GM23338 (cell line): ENCODE data around the gene MYDGF. TPM values are rescaled to one million over a fixed set of nuclear protein-coding genes. Genes with fewer than 3 reads are reported as not detected.

Source experiments
- ATAC-seq: fragments of 200-7000 bp; cut with Tn5 transposase; 3 replicates; pipeline ENCODE4 v1.9.1; 2020
- DNase-seq: peaks from one replicate; pipeline ENCODE4 v3.0.0-alpha.2; 2015; ENCODE audit warnings: low spot score
- H2AFZ ChIP-seq: fragments of 200-600 bp; sonication (generic); 2 replicates; pipeline ENCODE4 v1.8.0; 2016; ENCODE audit warnings: antibody characterized with exemption, mild to moderate bottlenecking, moderate library complexity
- H3F3A ChIP-seq: fragments of 200-600 bp; sonication (generic); replicated peaks from 2 replicates; pipeline ENCODE4 v1.8.0; 2017; ENCODE audit warnings: antibody characterized with exemption, mixed run types, low read depth
- H3K27ac ChIP-seq: fragments of 200-600 bp; sonication (generic); 2 replicates; pipeline ENCODE4 v1.6.1; 2016; ENCODE audit warnings: low read depth
- H3K27me3 ChIP-seq: fragments of 200-600 bp; sonication (generic); 2 replicates; pipeline ENCODE4 v1.8.0; 2016; ENCODE audit warnings: mild to moderate bottlenecking, mixed run types, moderate library complexity; ENCODE audit not compliant: insufficient read depth
- H3K36me3 ChIP-seq: fragments of 200-600 bp; sonication (generic); 2 replicates; pipeline ENCODE4 v1.8.0; 2016; ENCODE audit warnings: mild to moderate bottlenecking; ENCODE audit not compliant: insufficient read depth
- H3K4me1 ChIP-seq: fragments of 200-600 bp; sonication (generic); 2 replicates; pipeline ENCODE4 v1.8.0; 2016; ENCODE audit warnings: mild to moderate bottlenecking, moderate library complexity; ENCODE audit not compliant: insufficient read depth
- H3K4me2 ChIP-seq: fragments of 200-600 bp; sonication (generic); 2 replicates; pipeline ENCODE4 v1.7.1; 2017; ENCODE audit warnings: mixed run types
- H3K4me3 ChIP-seq: fragments of 200-600 bp; sonication (generic); 2 replicates; pipeline ENCODE4 v1.6.1; 2016; ENCODE audit warnings: mixed run types
- H3K79me2 ChIP-seq: fragments of 200-600 bp; sonication (generic); replicated peaks from 2 replicates; pipeline ENCODE4 v1.8.0; 2017; ENCODE audit warnings: mild to moderate bottlenecking; ENCODE audit not compliant: insufficient read depth
- H3K9me2 ChIP-seq: fragments of 200-600 bp; sonication (generic); 2 replicates; pipeline ENCODE4 v1.8.0; 2017; ENCODE audit not compliant: insufficient read depth
- H4K20me1 ChIP-seq: fragments of 200-600 bp; sonication (generic); replicated peaks from 2 replicates; pipeline ENCODE4 v1.8.0; 2017; ENCODE audit warnings: mild to moderate bottlenecking; ENCODE audit not compliant: insufficient read depth
- H3K27ac Mint-ChIP-seq: 2 replicates; pipeline ENCODE4 v1.8.0; 2020; ENCODE audit warnings: inconsistent platforms, mild to moderate bottlenecking, moderate library complexity, mixed read lengths
- H3K27me3 Mint-ChIP-seq: 3 replicates; pipeline ENCODE4 v1.8.0; 2022; ENCODE audit warnings: low read depth, mild to moderate bottlenecking, moderate library complexity, mixed read lengths, inconsistent platforms; ENCODE audit not compliant: insufficient read depth, poor library complexity
- H3K36me3 Mint-ChIP-seq: 3 replicates; pipeline ENCODE4 v1.8.0; 2021; ENCODE audit warnings: low read depth, mild to moderate bottlenecking, inconsistent platforms, moderate library complexity, mixed read lengths
- H3K4me1 Mint-ChIP-seq: 3 replicates; pipeline ENCODE4 v1.8.0; 2020; ENCODE audit warnings: mild to moderate bottlenecking, inconsistent platforms, mixed read lengths
- H3K4me3 Mint-ChIP-seq: 3 replicates; pipeline ENCODE4 v1.8.0; 2021; ENCODE audit warnings: moderate library complexity, mild to moderate bottlenecking, inconsistent platforms, mixed read lengths
- H3K9me3 Mint-ChIP-seq: 3 replicates; pipeline ENCODE4 v1.8.0; 2020; ENCODE audit warnings: moderate library complexity, mild to moderate bottlenecking, inconsistent platforms, mixed read lengths
- NANOG ChIP-seq: IDR thresholded peaks from 2 replicates; pipeline ENCODE4 v1.6.1; 2016; ENCODE audit warnings: antibody characterized with exemption, borderline replicate concordance
- POLR2AphosphoS5 ChIP-seq: IDR thresholded peaks from 2 replicates; pipeline ENCODE4 v1.6.1; 2016; ENCODE audit warnings: antibody characterized with exemption, low read depth
- STAT1 ChIP-seq: IDR thresholded peaks from one replicate; pipeline ENCODE4 v1.6.1; 2016; ENCODE audit warnings: antibody characterized with exemption; ENCODE audit not compliant: unreplicated experiment
- ZNF114 ChIP-seq: fragments of 250-450 bp; sonication (Bioruptor Pico); IDR thresholded peaks from 2 replicates; pipeline ENCODE4 v1.5.0; 2020; ENCODE audit warnings: mild to moderate bottlenecking, moderate library complexity
- polyA plus RNA-seq: library from polyadenylated mRNA; unstranded; fragments of >200 nt; fragmentation: Nextera tagmentation; extraction: Ambion mirVana; gene quantifications from 2 replicates; pipeline ENCODE4 v1.2.1, GENCODE V29; 2016
- total RNA-seq: library from RNA; depleted of rRNA; stranded (reverse); fragments of >200 nt; shearing (Covaris generic); gene quantifications from 2 replicates; pipeline ENCODE4 v1.2.3, GENCODE V29; 2014
- TF ChIP-seq, protein P1 (sequence below): fragments of 250-450 bp; sonication (Bioruptor Pico); IDR thresholded peaks from 2 replicates; pipeline ENCODE4 v1.5.0; 2020; ENCODE audit warnings: mild to moderate bottlenecking, moderate library complexity
- TF ChIP-seq, protein P2 (sequence below), 2 experiments: fragments of 200-600 bp in 1 of 2; sonication (generic) in 1 of 2; conservative IDR thresholded peaks; 2 replicates each; pipeline versions ENCODE4 v1.5.1 to v1.6.1; 2016 to 2017; ENCODE audit warnings: antibody characterized with exemption in 2 of 2, low read depth in 2 of 2, mild to moderate bottlenecking in 2 of 2, moderate library complexity in 1 of 2
- TF ChIP-seq, protein P3 (sequence below): IDR thresholded peaks from one replicate; pipeline ENCODE4 v1.6.1; 2018; ENCODE audit warnings: antibody characterized with exemption; ENCODE audit not compliant: unreplicated experiment

The MYDGF gene
- total and polyA plus RNA-seq, 2 experiments from 2014 or later: 42.3 to 99.5 TPM

GRCh38 chr19:4710281-4710600 is 40.1 kb upstream of the MYDGF start (continued):
- TF ChIP-seq, protein P1, sequence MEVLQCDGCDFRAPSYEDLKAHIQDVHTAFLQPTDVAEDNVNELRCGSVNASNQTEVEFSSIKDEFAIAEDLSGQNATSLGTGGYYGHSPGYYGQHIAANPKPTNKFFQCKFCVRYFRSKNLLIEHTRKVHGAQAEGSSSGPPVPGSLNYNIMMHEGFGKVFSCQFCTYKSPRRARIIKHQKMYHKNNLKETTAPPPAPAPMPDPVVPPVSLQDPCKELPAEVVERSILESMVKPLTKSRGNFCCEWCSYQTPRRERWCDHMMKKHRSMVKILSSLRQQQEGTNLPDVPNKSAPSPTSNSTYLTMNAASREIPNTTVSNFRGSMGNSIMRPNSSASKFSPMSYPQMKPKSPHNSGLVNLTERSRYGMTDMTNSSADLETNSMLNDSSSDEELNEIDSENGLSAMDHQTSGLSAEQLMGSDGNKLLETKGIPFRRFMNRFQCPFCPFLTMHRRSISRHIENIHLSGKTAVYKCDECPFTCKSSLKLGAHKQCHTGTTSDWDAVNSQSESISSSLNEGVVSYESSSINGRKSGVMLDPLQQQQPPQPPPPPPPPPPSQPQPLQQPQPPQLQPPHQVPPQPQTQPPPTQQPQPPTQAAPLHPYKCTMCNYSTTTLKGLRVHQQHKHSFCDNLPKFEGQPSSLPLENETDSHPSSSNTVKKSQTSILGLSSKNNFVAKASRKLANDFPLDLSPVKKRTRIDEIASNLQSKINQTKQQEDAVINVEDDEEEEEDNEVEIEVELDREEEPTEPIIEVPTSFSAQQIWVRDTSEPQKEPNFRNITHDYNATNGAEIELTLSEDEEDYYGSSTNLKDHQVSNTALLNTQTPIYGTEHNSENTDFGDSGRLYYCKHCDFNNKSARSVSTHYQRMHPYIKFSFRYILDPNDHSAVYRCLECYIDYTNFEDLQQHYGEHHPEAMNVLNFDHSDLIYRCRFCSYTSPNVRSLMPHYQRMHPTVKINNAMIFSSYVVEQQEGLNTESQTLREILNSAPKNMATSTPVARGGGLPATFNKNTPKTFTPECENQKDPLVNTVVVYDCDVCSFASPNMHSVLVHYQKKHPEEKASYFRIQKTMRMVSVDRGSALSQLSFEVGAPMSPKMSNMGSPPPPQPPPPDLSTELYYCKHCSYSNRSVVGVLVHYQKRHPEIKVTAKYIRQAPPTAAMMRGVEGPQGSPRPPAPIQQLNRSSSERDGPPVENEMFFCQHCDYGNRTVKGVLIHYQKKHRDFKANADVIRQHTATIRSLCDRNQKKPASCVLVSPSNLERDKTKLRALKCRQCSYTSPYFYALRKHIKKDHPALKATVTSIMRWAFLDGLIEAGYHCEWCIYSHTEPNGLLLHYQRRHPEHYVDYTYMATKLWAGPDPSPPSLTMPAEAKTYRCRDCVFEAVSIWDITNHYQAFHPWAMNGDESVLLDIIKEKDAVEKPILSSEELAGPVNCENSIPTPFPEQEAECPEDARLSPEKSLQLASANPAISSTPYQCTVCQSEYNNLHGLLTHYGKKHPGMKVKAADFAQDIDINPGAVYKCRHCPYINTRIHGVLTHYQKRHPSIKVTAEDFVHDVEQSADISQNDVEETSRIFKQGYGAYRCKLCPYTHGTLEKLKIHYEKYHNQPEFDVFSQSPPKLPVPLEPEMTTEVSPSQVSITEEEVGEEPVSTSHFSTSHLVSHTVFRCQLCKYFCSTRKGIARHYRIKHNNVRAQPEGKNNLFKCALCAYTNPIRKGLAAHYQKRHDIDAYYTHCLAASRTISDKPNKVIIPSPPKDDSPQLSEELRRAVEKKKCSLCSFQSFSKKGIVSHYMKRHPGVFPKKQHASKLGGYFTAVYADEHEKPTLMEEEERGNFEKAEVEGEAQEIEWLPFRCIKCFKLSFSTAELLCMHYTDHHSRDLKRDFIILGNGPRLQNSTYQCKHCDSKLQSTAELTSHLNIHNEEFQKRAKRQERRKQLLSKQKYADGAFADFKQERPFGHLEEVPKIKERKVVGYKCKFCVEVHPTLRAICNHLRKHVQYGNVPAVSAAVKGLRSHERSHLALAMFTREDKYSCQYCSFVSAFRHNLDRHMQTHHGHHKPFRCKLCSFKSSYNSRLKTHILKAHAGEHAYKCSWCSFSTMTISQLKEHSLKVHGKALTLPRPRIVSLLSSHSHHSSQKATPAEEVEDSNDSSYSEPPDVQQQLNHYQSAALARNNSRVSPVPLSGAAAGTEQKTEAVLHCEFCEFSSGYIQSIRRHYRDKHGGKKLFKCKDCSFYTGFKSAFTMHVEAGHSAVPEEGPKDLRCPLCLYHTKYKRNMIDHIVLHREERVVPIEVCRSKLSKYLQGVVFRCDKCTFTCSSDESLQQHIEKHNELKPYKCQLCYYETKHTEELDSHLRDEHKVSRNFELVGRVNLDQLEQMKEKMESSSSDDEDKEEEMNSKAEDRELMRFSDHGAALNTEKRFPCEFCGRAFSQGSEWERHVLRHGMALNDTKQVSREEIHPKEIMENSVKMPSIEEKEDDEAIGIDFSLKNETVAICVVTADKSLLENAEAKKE (CRISPR knock-in tag): no peak
- TF ChIP-seq STAT1: no peak
- TF ChIP-seq, protein P2, sequence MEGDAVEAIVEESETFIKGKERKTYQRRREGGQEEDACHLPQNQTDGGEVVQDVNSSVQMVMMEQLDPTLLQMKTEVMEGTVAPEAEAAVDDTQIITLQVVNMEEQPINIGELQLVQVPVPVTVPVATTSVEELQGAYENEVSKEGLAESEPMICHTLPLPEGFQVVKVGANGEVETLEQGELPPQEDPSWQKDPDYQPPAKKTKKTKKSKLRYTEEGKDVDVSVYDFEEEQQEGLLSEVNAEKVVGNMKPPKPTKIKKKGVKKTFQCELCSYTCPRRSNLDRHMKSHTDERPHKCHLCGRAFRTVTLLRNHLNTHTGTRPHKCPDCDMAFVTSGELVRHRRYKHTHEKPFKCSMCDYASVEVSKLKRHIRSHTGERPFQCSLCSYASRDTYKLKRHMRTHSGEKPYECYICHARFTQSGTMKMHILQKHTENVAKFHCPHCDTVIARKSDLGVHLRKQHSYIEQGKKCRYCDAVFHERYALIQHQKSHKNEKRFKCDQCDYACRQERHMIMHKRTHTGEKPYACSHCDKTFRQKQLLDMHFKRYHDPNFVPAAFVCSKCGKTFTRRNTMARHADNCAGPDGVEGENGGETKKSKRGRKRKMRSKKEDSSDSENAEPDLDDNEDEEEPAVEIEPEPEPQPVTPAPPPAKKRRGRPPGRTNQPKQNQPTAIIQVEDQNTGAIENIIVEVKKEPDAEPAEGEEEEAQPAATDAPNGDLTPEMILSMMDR (conservative IDR thresholded peaks at IDR 0.05; ENCODE audit: low read depth in 2 of 2): no peak
- TF ChIP-seq NANOG: no peak

DNA sequence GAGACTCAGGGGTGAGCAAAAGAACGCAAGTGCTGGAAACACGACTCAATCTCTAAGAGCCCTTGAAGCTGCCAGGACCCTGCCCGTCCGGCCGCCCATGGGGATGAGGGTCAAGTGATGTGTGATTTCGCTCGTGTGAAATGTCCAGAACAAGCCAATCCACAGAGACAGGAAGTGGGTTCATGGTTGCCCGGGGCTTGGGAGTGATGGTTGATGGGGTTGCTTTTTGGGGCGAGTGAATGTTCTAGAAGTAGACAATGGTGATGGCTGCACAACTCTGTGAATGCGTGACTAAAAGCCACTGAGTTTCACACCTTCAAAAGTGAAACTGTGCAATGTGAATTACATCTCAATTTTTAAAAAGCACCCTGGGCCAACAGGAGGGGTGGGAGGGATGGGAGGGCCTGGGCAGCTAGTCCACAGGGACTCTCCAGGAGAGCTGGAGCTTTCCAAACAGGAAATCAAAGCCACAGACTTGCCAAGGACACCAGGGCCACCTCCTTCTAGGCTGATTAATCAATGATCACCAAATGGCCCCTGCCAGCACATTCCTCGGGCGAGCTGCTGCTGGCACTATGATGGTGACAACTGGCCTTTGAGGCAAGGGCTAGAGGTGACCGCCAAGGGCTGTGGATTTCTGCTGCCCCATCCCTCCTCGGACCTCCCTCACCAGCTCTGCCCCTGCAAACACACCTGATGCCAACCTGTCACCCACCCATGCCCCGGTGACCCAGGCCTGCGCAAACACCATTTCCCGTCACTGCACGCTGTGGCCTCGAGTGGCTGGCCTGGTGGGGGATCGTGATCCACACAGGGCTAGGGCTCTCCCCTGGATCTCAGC is 39.5 kb upstream of the MYDGF start:
- Histone ChIP-seq H3K27ac (no peak overlapping the region), H3K9me2 (no peaks in the 10 kb centered on the region), H3K36me3 (no peaks in the 10 kb centered on the region), H3K4me1 (no peaks in the 10 kb centered on the region), H3K4me3 (no peak overlapping the region), H3K4me2 (no peak overlapping the region), H3F3A (no peaks in the 10 kb centered on the region), H4K20me1 (peaks cover 4% of the 10 kb centered on the region; the same call in 1 of the 2 replicates), H2AFZ (no peak overlapping the region), H3K27me3 (no peaks in the 10 kb centered on the region), H3K79me2 (no peaks in the 10 kb centered on the region)
- Mint-ChIP-seq H3K4me3 (no peak overlapping the region), H3K4me1 (no peaks in the 10 kb centered on the region; the same call in 2 of the 3 replicates), H3K36me3 (peaks cover 41% of the 10 kb centered on the region), H3K9me3 (no peaks in the 10 kb centered on the region), H3K27me3 (peaks cover 12% of the 10 kb centered on the region), H3K27ac (no peak overlapping the region)
- no peak for ATAC-seq
- TF ChIP-seq POLR2AphosphoS5 (no peak), ZNF114 (no peak)
- TF ChIP-seq, protein P3, sequence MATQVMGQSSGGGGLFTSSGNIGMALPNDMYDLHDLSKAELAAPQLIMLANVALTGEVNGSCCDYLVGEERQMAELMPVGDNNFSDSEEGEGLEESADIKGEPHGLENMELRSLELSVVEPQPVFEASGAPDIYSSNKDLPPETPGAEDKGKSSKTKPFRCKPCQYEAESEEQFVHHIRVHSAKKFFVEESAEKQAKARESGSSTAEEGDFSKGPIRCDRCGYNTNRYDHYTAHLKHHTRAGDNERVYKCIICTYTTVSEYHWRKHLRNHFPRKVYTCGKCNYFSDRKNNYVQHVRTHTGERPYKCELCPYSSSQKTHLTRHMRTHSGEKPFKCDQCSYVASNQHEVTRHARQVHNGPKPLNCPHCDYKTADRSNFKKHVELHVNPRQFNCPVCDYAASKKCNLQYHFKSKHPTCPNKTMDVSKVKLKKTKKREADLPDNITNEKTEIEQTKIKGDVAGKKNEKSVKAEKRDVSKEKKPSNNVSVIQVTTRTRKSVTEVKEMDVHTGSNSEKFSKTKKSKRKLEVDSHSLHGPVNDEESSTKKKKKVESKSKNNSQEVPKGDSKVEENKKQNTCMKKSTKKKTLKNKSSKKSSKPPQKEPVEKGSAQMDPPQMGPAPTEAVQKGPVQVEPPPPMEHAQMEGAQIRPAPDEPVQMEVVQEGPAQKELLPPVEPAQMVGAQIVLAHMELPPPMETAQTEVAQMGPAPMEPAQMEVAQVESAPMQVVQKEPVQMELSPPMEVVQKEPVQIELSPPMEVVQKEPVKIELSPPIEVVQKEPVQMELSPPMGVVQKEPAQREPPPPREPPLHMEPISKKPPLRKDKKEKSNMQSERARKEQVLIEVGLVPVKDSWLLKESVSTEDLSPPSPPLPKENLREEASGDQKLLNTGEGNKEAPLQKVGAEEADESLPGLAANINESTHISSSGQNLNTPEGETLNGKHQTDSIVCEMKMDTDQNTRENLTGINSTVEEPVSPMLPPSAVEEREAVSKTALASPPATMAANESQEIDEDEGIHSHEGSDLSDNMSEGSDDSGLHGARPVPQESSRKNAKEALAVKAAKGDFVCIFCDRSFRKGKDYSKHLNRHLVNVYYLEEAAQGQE: no peak
- TF ChIP-seq, protein P2 (conservative IDR thresholded peaks at IDR 0.05; ENCODE audit: low read depth in 2 of 2): no peak
- no peak for DNase-seq
